K562 (cell line): ENCODE results near the gene TOP3A. TPM values are rescaled to one million over a fixed set of nuclear protein-coding genes. Genes with fewer than 3 reads are reported as not detected.
A peak's percentile ranks its signal among the peaks of the same experiment; 100 is the strongest.

Experiments
- ATAC-seq: fragments of 200-7000 bp; cut with Tn5 transposase; 3 replicates; pipeline ENCODE4 v1.9.1; 2020; ENCODE audit warnings: moderate library complexity
- BruUV-seq: library from RNA; stranded (reverse); fragments of 400-500 nt; replicated peaks from 2 replicates; lab custom pipeline; 2021; lab: Mats Ljungman, UMichigan
- CTCF ChIA-PET: fragments of 300-600 bp; formaldehyde crosslinking; extraction: SDS; loops from one replicate; lab custom pipeline; 2021; ENCODE audit warnings: low intra/inter-chr PET ratio; lab: Yijun Ruan, JAX
- POLR2A ChIA-PET: fragments of 300-600, 350-650 bp; sonication (Branson Sonifier 250); formaldehyde crosslinking; extraction: SDS; loops from one replicate; lab custom pipeline; 2021; ENCODE audit warnings: antibody characterized with exemption, inconsistent platforms; lab: Yijun Ruan, JAX
- DNase-seq, 4 experiments: peaks; one replicate each; pipeline versions ENCODE4 v3.0.0 to v3.0.0-alpha.2; 2011 to 2018; ENCODE audit warnings: low spot score in 3 of 4, mixed read lengths in 3 of 4; ENCODE audit errors: extremely low read depth in 1 of 4
- FAIRE-seq: peaks from 2 replicates; lab custom pipeline; 2011; peaks lifted over from hg19 to GRCh38; lab: Jason Lieb, UNC
- H2AFZ ChIP-seq: 2 replicates; pipeline ENCODE4 v1.6.0; 2011; ENCODE audit warnings: low read depth, low read length, control low read depth, inconsistent platforms
- H3K27ac ChIP-seq: fragments of 200-600 bp; 3 replicates; pipeline ENCODE4 v1.8.0; 2011; ENCODE audit warnings: low read depth, mild to moderate bottlenecking, control low read depth, inconsistent platforms, low read length, moderate library complexity, mixed read lengths; ENCODE audit errors: extremely low read depth
- H3K27me3 ChIP-seq, 2 experiments: fragments of 300-600 bp in 1 of 2; 2 replicates in 1 of 2; 3 replicates in 1 of 2; pipeline versions ENCODE4 v1.6.0 to v1.8.0; 2011; ENCODE audit warnings: inconsistent platforms in 2 of 2, low read length in 2 of 2, mild to moderate bottlenecking in 1 of 2, mixed read lengths in 1 of 2, moderate library complexity in 1 of 2; ENCODE audit not compliant: control insufficient read depth in 2 of 2, insufficient read depth in 2 of 2
- H3K36me3 ChIP-seq: fragments of 300-600 bp; 3 replicates; pipeline ENCODE4 v1.8.0; 2011; ENCODE audit warnings: mild to moderate bottlenecking, low read length, inconsistent platforms; ENCODE audit not compliant: control insufficient read depth, insufficient read depth
- H3K4me1 ChIP-seq, 2 experiments: fragments of 200-600 bp in 1 of 2; replicated peaks in 1 of 2; 2 replicates in 1 of 2; 3 replicates in 1 of 2; pipeline versions ENCODE4 v1.5.1 to v1.8.0; 2011; ENCODE audit warnings: inconsistent platforms in 2 of 2, low read length in 2 of 2, mild to moderate bottlenecking in 1 of 2, mixed read lengths in 1 of 2, moderate library complexity in 1 of 2; ENCODE audit not compliant: control insufficient read depth in 2 of 2, insufficient read depth in 2 of 2
- H3K4me2 ChIP-seq: 2 replicates; pipeline ENCODE4 v1.6.1; 2011; ENCODE audit warnings: low read length, control low read depth, inconsistent platforms, mixed read lengths; ENCODE audit not compliant: insufficient read depth
- H3K4me3 ChIP-seq: fragments of 200-600 bp; sonication (generic), shearing (Covaris generic); 2 replicates; pipeline ENCODE4 v1.5.1; 2016; ENCODE audit warnings: control low read depth, inconsistent platforms
- H3K79me2 ChIP-seq: fragments of 200-600 bp; 3 replicates; pipeline ENCODE4 v1.8.0; 2011; ENCODE audit warnings: low read length, inconsistent platforms; ENCODE audit not compliant: control insufficient read depth, insufficient read depth
- H3K9ac ChIP-seq, 2 experiments: 2 replicates each; pipeline versions ENCODE4 v1.6.0 to v1.6.1; 2011; ENCODE audit warnings: low read depth in 2 of 2, low read length in 2 of 2, control low read depth in 1 of 2, inconsistent platforms in 1 of 2, mild to moderate bottlenecking in 1 of 2, mixed read lengths in 1 of 2; ENCODE audit not compliant: insufficient read depth in 1 of 2
- H3K9me1 ChIP-seq: one replicate; pipeline ENCODE4 v1.6.0; 2011; ENCODE audit warnings: inconsistent platforms, mild to moderate bottlenecking, low read length, moderate library complexity; ENCODE audit not compliant: control insufficient read depth, insufficient read depth
- H3K9me3 ChIP-seq: replicated peaks from 2 replicates; pipeline ENCODE4 v1.5.1; 2011; ENCODE audit warnings: low read depth, low read length, inconsistent platforms; ENCODE audit not compliant: control insufficient read depth, insufficient read depth
- H4K20me1 ChIP-seq: replicated peaks from 2 replicates; pipeline ENCODE4 v1.6.1; 2011; ENCODE audit warnings: low read length, inconsistent platforms, mixed read lengths; ENCODE audit not compliant: control insufficient read depth, insufficient read depth
- ARID3A ChIP-seq: IDR thresholded peaks from 2 replicates; pipeline ENCODE4 v1.6.1; 2012; ENCODE audit warnings: low read depth, low read length, improper control_type of control experiment, borderline replicate concordance
- ELF4 ChIP-seq: fragments of 450-650 bp; formaldehyde crosslinking; IDR thresholded peaks from 2 replicates; pipeline ENCODE4 v1.4.0; 2022; ENCODE audit warnings: missing genetic modification characterization
- HDAC6 ChIP-seq: IDR thresholded peaks from 2 replicates; pipeline ENCODE4 v1.6.1; 2012; ENCODE audit warnings: low read depth, mild to moderate bottlenecking, control low read depth, inconsistent platforms, low read length, moderate library complexity
- KAT7 ChIP-seq: sonication (generic); formaldehyde crosslinking; IDR thresholded peaks from 2 replicates; pipeline ENCODE4 v1.8.0; 2022; ENCODE audit warnings: missing genetic modification reagents, mild to moderate bottlenecking, borderline replicate concordance
- LARP7 ChIP-seq: fragments of 450-650 bp; IDR thresholded peaks from 2 replicates; pipeline ENCODE4 v1.6.1; 2016
- MAFG ChIP-seq: fragments of 450-650 bp; conservative IDR thresholded peaks from 2 replicates; pipeline ENCODE4 v1.6.1; 2016; ENCODE audit warnings: missing genetic modification characterization, missing compliant biosample characterization
- MAFK ChIP-seq: IDR thresholded peaks from 2 replicates; pipeline ENCODE4 v1.6.1; 2011; ENCODE audit warnings: low read length, improper control_type of control experiment
- RBM39 ChIP-seq: fragments of 200-400 bp; formaldehyde crosslinking; optimal IDR thresholded peaks from 2 replicates; pipeline ENCODE3; 2018; ENCODE audit warnings: low read depth, low read length
- RCOR1 ChIP-seq, 2 experiments: IDR thresholded peaks; 2 replicates each; pipeline ENCODE4 v1.6.1; 2012; ENCODE audit warnings: low read depth in 2 of 2, low read length in 2 of 2, borderline replicate concordance in 1 of 2, improper control_type of control experiment in 1 of 2
- RNF2 ChIP-seq: sonication (generic); IDR thresholded peaks from 2 replicates; pipeline ENCODE4 v1.6.1; 2016
- STAT5A ChIP-seq: IDR thresholded peaks from 2 replicates; pipeline ENCODE4 v1.6.1; 2012; ENCODE audit warnings: low read length, inconsistent platforms, borderline replicate concordance
- TRIM28 ChIP-seq: fragments of 450-650 bp; IDR thresholded peaks from 2 replicates; pipeline ENCODE4 v1.6.1; 2017
- ZNF232 ChIP-seq: sonication (generic); formaldehyde crosslinking; IDR thresholded peaks from 2 replicates; pipeline ENCODE4 v1.8.0; 2022; ENCODE audit warnings: mild to moderate bottlenecking, missing genetic modification reagents
- WGBS: fragments of 100-300 bp; shearing (Covaris generic); methylation state at CpG from one replicate; pipeline ENCODE4 v1.1.6; 2016; ENCODE audit warnings: low coverage, mixed read lengths; ENCODE audit not compliant: insufficient coverage; ENCODE audit errors: missing lambda C conversion rate; 5-methylcytosine and 5-hydroxymethylcytosine counted together
- in situ Hi-C: fragments of 300-500 bp; cut with MboI; formaldehyde crosslinking; loops from 4 replicates; pipeline ENCODE4 v1.15.0; 2018; ENCODE audit warnings: inconsistent platforms, mixed read lengths
- intact Hi-C: fragments of 100-400 bp; cut with micrococcal nuclease; formaldehyde crosslinking; loops from 2 replicates; pipeline ENCODE4 v1.14.2; 2022
- polyA plus RNA-seq, 8 experiments: library from polyadenylated mRNA; depleted of rRNA in 4 of 8; stranded (reverse) in 5 of 8; unstranded in 3 of 8; fragments of >200 nt; fragmentation: Nextera tagmentation in 2 of 8; fragmentation: Illumina TruSeq in 1 of 8; extraction: Ambion mirVana in 2 of 8; extraction: Trizol in 1 of 8; gene quantifications; 2 replicates each; pipeline versions ENCODE4 v1.2.1 to v1.2.3, GENCODE V29; 2011 to 2014; ENCODE audit warnings: inconsistent platforms in 1 of 8, missing spikeins in 1 of 8
- total RNA-seq, 7 experiments: library from RNA; depleted of rRNA in 6 of 7; stranded (reverse); fragments of >200 nt in 6 of 7; fragmentation: Illumina TruSeq in 2 of 7; extraction: Trizol in 2 of 7; gene quantifications; 2 replicates each; pipeline versions ENCODE4 v1.2.1 to v1.2.3, GENCODE V29; 2011 to 2021; ENCODE audit warnings: low replicate concordance in 1 of 7

Gene TOP3A
- total and polyA plus RNA-seq, 9 of the 15 experiments (the other 6 are each of a cell fraction or from before 2014, with no cell fraction given), result 5.2 to 49.7 (median 24.7) TPM

DNA sequence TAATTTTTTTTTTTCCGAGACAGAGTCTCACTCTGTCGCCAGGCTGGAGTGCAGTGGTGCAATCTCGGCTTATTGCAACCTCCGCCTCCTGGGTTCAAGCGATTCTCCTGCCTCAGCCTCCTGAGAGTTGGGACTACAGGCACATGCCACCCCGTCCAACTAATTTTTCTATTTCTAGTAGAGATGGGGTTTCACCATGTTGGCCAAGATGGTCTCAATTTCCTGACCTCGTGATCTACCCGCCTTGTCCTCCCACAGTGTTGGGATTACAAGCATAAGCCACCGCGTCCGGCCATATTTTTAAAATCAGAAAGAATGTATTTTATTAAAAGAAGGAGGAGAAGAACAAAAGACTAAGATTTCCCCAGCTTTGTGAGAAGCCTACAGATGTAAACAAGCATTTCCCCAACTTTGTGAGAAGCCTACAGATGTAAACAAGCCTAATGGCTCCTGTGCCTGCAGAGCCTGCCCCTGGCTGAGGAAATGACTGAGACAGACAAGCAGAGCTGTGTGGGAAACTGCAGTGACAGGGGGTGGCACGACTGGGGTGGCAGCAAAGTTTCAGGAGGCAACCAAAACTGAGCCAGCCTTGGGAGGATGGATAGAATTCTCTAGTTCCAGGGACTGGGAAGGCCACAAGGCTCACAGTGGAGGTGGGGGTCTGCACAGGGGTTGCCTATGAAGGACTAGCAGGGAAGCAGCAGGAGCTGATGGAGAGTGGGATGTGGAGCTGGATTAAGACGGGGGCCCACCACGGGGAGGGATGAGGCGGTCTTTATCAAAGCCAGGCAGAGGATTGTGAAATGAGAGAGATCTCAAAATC is 22.9 kb downstream of the TOP3A start (continued):
- TF ChIP-seq ARID3A (no peak), ZNF232 (CRISPR knock-in tag) (no peak), MAFG (tag) (no peak)

DNA sequence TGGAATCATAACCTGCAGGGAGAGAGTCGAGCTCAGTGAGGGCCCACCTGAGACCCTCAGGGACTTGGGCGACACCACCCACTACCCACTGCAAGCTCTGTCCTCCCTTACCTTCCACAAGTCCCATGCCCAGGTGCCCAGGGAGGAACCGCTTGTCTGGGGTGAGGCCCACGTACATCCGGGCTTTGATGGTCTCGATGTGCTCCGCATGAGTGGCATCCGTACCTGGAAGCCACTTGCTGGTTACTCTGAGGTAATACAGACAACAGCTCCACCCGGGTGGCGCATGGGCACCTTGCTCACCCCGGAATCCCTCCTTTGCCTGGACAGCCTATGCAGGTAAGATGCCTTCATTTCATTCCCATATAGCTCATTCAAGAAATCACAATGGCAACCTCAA is 29.5 kb downstream of the TOP3A start:
- ATAC-seq (no peak), FAIRE-seq (no peak), DNase-seq (no peak)
- ChIA-PET CTCF (no interaction called here), POLR2A (interaction anchor here (0.6 kb wide), 1 partner anchor 28 kb away, joined by 4 read pairs; no protein-coding TSS in a partner anchor)
- Histone ChIP-seq H3K4me3 (no peak overlapping the region), H3K79me2 (no peaks in the 10 kb centered on the region), H3K4me1 (no peaks in the 10 kb centered on the region), H3K9me1 (no peaks in the 10 kb centered on the region), H3K27me3 (no peaks in the 10 kb centered on the region), H3K4me2 (no peak overlapping the region), H2AFZ (no peak overlapping the region), H3K9me3 (no peaks in the 10 kb centered on the region), H3K9ac (peak overlapping the region in 1 of 2 experiments; percentile 31; a peak in 1 of 4 replicates), H3K27ac (no peak overlapping the region), H3K36me3 (peaks cover 78% of the 10 kb centered on the region), H4K20me1 (no peaks in the 10 kb centered on the region; the same call in 1 of the 2 replicates)
- intact Hi-C loops (no loop called here), in situ Hi-C loops (no loop called here)
- 94% methylated on average over 10 of the region's 11 CpGs for whole genome bisulfite sequencing
- TF ChIP-seq STAT5A (no peak), MAFK (no peak), LARP7 (no peak), HDAC6 (no peak), RBM39 (no peak), RCOR1 (IDR thresholded peaks at IDR 0.05; ENCODE audit: borderline replicate concordance in 1 of 2, low read depth in 2 of 2, low read length in 2 of 2) (no peak), KAT7 (CRISPR knock-in tag) (no peak), ELF4 (no peak), RNF2 (no peak), TRIM28 (no peak)
- BruUV-seq, result no TSS peak
